Body of pancreas (tissue), 4 donors: Measurements from ENCODE around the gene HMHB1. TPM values are rescaled to one million over a fixed set of nuclear protein-coding genes. Genes with fewer than 3 reads are reported as not detected.

Experiments
- ATAC-seq: fragments of 150-250 bp; one replicate; pipeline ENCODE4 v1.9.1; 2016
- DNase-seq, 4 donors: peaks; one replicate each; pipeline ENCODE4 v3.0.0-alpha.2; 2019
- H3K27ac ChIP-seq, 4 donors: fragments of 200-600 bp; sonication (generic); 1 replicate in 3 of 4; 2 replicates in 1 of 4; pipeline versions ENCODE4 v1.5.1 to v1.6.1; 2016 to 2019; ENCODE audit warnings: mild to moderate bottlenecking in 1 of 4, mixed read lengths in 1 of 4, moderate library complexity in 1 of 4
- H3K27me3 ChIP-seq, 2 donors: fragments of 200-600 bp; sonication (generic); one replicate each; pipeline ENCODE4 v1.6.0; 2016; ENCODE audit warnings: mild to moderate bottlenecking in 1 of 2
- H3K36me3 ChIP-seq, 2 donors: fragments of 200-600 bp; sonication (generic); replicated peaks in 1 of 2; 2 replicates each; pipeline ENCODE4 v1.5.1; 2016; ENCODE audit warnings: low read depth in 2 of 2; ENCODE audit not compliant: insufficient read depth in 1 of 2
- H3K4me1 ChIP-seq: fragments of 200-600 bp; sonication (generic); one replicate; pipeline ENCODE4 v1.6.0; 2016
- H3K4me3 ChIP-seq, 2 donors: fragments of 200-600 bp; sonication (generic); 1 replicate in 1 of 2; 2 replicates in 1 of 2; pipeline ENCODE4 v1.5.1; 2016 to 2019
- H3K9me3 ChIP-seq, 3 donors: fragments of 200-600 bp; sonication (generic); 1 replicate in 2 of 3; 2 replicates in 1 of 3; pipeline ENCODE4 v1.5.1; 2016
- POLR2A ChIP-seq, 3 donors: fragments of 450-650 bp; IDR thresholded peaks; one replicate each; pipeline ENCODE4 v1.6.1; 2016; ENCODE audit warnings: antibody characterized with exemption in 3 of 3, mild to moderate bottlenecking in 2 of 3
- WGBS, 2 donors: methylation state at CpG; one replicate each; pipeline ENCODE4 v1.1.5; 2017; 5-methylcytosine and 5-hydroxymethylcytosine counted together
- intact Hi-C: fragments of 100-400 bp; cut with DNase I; formaldehyde crosslinking; loops from one replicate; pipeline ENCODE4 v1.15.1; 2023
- total RNA-seq, 2 donors: library from RNA; depleted of rRNA; stranded (reverse); fragments of >200 nt; gene quantifications; one replicate each; pipeline ENCODE4 v1.1.0, GENCODE V29; 2016
- TF ChIP-seq, protein P1 (sequence below), 7 experiments: fragments of 450-650 bp in 4 of 7; fragments of 200-600 bp in 3 of 7; sonication (generic) in 3 of 7; IDR thresholded peaks; one replicate each; pipeline ENCODE4 v1.5.1; 2016 to 2019; ENCODE audit warnings: antibody characterized with exemption in 7 of 7

HMHB1 gene
- total RNA-seq, 2 donors from 2014 or later: not detected

DNA sequence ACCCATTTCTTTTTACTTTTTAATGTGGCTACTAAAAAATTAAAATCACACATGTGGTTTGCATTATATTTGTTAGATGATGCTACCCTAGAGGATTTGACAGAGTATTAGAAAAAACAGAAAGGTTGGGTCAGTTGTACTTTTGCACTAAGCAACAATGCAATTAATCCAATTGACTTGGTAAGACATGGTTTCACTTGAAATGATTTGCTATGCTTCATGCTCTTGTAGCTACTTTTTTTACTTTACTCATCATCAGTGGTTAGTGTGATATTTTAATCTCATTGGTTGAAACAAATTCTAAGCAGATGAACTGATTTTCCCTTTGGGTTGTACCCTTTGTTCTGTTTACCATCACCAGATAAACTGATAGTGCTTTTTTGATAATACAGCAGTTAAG, 39.4 kb downstream of the HMHB1 start:
- Histone ChIP-seq H3K27me3 (no peaks in the 10 kb centered on the region), H3K4me3 (no peak overlapping the region), H3K4me1 (no peaks in the 10 kb centered on the region), H3K36me3 (no peaks in the 10 kb centered on the region), H3K9me3 (no peaks in the 10 kb centered on the region), H3K27ac (no peak overlapping the region)
- TF ChIP-seq POLR2A (IDR thresholded peaks at IDR 0.05): no peak
- TF ChIP-seq, protein P1, sequence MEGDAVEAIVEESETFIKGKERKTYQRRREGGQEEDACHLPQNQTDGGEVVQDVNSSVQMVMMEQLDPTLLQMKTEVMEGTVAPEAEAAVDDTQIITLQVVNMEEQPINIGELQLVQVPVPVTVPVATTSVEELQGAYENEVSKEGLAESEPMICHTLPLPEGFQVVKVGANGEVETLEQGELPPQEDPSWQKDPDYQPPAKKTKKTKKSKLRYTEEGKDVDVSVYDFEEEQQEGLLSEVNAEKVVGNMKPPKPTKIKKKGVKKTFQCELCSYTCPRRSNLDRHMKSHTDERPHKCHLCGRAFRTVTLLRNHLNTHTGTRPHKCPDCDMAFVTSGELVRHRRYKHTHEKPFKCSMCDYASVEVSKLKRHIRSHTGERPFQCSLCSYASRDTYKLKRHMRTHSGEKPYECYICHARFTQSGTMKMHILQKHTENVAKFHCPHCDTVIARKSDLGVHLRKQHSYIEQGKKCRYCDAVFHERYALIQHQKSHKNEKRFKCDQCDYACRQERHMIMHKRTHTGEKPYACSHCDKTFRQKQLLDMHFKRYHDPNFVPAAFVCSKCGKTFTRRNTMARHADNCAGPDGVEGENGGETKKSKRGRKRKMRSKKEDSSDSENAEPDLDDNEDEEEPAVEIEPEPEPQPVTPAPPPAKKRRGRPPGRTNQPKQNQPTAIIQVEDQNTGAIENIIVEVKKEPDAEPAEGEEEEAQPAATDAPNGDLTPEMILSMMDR (IDR thresholded peaks at IDR 0.05): no peak
- DNase-seq (no peak), ATAC-seq (no peak)
- intact Hi-C loops: no loop called here

DNA sequence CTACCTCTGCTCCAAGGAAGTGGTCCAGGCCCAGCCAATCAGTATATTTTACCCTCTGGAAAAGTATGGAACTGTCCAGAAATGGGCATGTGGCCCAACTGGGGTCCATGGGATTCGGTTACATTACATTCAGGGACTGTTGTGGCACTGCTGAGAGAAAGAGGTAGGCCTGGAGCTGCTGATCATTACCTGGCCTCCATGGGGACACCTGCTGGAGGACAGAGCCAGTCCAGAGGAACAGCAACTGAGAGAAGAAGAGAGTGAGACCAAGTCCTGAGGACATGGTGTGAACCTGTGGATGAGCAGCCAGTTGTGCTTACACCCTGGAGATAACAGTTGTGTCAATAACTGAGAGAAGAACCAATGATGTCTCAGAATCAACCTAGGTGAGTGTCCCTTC, 48.2 kb downstream of the HMHB1 start:
- H3K9me3 ChIP-seq: no peaks in the 10 kb centered on the region
- DNase-seq (no peak), ATAC-seq (no peak)
- H3K4me1 ChIP-seq: no peaks in the 10 kb centered on the region
- H3K27me3 ChIP-seq: no peaks in the 10 kb centered on the region
- TF ChIP-seq, protein P1 (IDR thresholded peaks at IDR 0.05): no peak
- no peak for TF ChIP-seq POLR2A (IDR thresholded peaks at IDR 0.05)
- intact Hi-C loops: no loop called here
- 63 to 88% methylated on average over 1 of the region's 1 CpG for WGBS, 2 donors
- H3K4me3 ChIP-seq: no peak overlapping the region
- H3K36me3 ChIP-seq: no peaks in the 10 kb centered on the region
- no peak overlapping the region for H3K27ac ChIP-seq

DNA sequence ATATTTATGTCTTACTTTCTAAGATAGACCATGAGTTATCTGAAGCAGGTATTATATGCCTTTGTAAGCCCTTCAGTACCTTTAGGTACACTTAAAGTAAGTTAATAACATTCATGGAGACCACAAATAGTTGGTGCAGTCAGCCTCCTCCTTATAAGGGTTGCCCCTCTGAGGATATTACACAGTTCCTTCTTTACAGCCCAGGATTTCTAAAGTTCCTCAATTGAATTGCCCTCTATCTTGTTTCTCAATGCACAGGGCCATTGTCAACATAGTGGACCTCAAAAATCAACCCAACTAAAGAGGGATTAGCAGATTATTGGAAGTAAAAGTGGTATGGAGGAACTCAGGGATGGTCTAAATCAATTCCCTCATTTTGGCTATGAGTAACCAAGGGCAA, 50.3 kb downstream of the HMHB1 start:
- Histone ChIP-seq H3K9me3 (no peaks in the 10 kb centered on the region), H3K4me1 (no peaks in the 10 kb centered on the region), H3K27ac (no peak overlapping the region), H3K4me3 (no peak overlapping the region), H3K27me3 (no peaks in the 10 kb centered on the region), H3K36me3 (no peaks in the 10 kb centered on the region)
- DNase-seq (no peak), ATAC-seq (no peak)
- intact Hi-C loops: no loop called here
- TF ChIP-seq POLR2A (IDR thresholded peaks at IDR 0.05): no peak
- TF ChIP-seq, protein P1 (IDR thresholded peaks at IDR 0.05): no peak

DNA sequence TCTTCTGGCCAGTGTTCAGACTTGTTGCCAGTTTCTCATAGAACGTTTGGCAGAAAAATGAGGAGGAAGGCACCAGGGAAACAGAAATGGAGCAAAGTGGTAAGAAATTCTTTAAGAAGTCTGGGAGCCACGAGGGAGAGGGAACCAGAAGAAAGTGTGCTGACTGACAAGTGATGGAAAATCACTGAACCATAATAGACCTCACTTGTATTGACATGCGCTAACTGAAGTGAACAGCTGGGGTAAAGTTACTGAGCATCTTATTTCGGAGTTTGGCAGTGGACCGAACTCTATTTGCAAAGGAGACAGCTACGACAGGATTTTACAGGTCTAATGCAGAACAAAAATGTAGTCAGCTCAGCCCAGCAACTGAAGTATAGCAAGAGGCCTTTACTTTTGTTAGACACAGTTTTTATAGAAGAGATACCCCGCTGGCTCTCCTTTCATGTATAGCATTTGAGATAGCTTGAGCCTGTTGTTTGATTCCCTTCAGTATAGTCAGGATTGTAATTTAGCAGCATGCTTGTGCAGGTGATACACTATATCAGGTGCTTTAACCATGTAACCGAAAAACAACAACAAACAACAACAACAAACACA, 53.6 kb downstream of the HMHB1 start:
- ATAC-seq (no peak), DNase-seq (no peak)
- Histone ChIP-seq H3K9me3 (no peaks in the 10 kb centered on the region), H3K36me3 (no peaks in the 10 kb centered on the region), H3K4me3 (no peak overlapping the region), H3K4me1 (no peaks in the 10 kb centered on the region), H3K27ac (no peak overlapping the region), H3K27me3 (no peaks in the 10 kb centered on the region)
- intact Hi-C loops: no loop called here
- 53 to 57% methylated on average over 8 of the region's 8 CpGs for WGBS, 2 donors
- TF ChIP-seq POLR2A (IDR thresholded peaks at IDR 0.05): no peak
- TF ChIP-seq, protein P1 (IDR thresholded peaks at IDR 0.05): no peak
